NCI-H1436 treated with DMSO at 0.1 percent for 48 hours (cell line): ENCODE results near the gene CLDN24.
"Not testable (repeated sequence)": the region's sequence is repeated elsewhere in the genome, so short reads cannot be mapped to it uniquely, and the experiment has no call there.

ENCODE experiments used
- DNase-seq: peaks from one replicate; lab custom pipeline; 2025; lab: John Stamatoyannopoulos, UW

The CLDN24 gene

DNA sequence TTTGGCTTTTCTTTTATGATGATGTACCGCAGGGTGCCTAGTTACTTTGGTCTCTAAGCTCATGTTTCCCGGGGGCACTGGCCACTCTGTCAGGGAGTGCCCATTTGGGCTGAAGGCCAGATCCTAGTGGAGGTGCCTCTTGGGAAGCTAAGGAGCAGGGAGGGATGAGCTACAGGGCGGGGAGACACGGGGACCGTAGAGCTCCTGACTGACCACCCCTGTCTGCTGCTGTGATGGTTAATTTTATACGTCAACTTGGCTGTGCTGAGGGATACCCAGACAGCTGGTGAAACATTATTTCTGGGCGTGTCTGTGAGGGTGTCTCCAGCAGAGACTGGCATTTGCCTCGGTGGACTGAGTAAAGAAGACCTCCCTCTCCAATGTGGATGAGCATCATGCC lies 24.9 kb upstream of the CLDN24 start:
- DNase-seq: no peak

DNA sequence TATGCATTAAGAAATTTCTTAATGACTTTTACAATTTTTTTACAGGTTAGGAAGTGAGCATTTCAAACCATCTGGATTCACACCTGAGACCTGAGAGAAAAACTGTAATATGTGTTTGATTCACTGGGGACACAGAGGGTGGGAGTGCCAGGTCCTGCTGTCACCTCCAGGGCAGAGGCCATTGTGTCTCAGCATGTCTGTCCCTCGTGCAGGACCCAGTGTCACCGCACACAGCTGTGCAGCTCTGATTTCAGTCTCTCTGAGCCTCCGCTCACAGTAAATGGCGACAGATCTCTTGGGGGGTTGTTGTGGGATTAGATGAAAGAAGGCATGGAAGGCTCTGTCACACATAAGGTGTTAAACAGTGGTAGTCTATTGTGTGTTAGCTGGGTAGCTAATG lies 23.0 kb upstream of the CLDN24 start:
- no peak for DNase-seq

DNA sequence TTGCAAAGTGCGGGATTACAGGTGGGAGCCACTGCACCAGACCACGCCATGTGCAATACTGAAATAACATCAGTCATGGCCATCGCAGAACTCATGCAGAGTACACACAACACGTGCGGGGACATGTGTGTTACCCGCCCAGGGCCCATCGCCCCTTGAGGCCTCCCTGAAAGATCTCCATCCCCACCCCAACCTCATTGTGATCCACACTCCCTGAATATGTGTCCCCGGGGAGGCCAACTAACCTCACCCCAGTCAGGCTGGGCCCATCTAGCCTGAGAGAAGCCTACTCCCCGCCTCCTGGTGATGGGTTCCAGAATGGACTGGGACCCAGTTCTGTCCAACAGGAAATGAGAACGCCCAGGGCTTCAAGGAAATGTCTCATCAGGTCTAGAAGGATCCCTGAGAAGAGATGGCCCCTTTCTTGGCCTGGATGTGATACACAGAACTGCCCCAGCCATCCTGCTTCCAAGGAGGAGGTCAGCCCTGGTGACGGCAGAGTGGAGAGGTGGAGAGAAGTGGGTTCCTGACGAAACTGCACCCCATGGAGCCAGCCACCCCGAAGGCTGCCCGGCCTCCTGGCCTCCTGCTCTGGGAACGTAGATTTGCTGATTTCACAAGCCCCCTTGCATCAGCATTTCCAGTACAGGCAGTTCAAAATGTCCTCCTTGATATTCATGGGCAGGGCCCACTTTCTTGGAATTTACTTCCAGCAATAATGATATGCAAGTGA lies 22.5 kb upstream of the CLDN24 start:
- no peak for DNase-seq

DNA sequence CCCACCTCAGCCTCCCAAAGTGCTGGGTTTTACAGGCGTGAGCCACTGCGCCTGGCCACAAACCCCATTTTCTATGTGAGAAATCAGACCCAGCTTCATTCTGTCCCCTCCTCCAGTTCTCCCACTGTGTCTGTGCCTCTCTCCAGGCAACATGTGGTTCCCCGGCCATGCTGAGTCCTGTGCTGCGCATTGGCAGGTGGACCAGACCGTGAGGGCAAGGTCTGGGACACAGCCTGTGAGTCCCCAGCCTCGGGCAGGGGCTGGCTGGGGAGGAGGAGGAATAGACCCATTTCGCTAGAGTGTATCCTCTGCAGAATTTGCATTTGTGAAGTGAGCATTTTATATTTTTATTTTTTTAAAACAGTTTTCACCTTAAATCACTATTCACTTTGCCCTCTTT lies 21.5 kb upstream of the CLDN24 start:
- no peak for DNase-seq

DNA sequence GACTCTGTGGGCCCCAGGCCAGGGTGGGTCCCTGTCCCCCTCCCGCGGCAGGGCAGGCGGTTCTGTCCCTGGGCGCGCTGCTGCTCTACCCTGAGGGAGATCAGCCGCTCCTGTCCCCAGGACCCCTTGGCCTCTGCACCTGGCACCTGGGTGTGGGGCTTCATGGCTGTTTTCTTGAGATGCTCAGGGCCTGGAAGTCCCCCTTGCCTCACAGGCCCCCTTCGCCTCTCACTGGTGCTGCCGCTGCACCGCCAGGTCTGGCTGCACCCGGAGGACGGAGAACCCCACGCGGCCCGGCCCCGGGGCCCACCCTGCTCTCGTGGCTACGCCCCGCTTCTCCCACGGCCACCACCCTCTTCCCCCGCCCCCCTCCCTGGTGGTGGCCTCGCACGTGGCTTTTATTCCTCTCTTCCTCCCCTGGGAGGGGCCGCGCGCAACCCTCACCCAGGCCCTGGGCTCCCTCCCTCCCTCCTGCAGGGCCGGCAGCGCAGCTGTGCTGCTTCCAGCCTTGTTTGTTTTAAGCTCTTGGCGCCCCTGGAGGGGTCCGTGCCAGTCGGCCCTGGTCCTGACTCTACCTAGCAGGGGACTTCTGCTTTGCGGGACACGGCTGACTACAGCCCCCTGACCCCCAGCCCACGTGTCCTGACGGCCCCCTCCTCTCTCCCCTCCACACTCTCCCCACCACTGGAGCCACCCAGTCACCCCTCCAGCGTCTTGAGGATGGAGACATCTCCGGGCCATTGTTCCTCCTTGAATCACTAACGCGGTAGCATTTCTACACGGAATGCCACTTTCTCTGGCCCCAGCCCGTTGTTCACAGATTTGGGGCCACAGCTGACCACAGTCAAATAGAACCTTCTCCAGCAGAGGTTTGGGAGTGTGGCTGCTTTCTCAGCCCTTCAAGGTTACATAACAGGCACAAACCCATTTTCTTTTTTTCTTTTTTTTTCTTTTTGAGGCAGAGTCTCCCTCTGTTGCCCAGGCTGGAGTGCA lies 20.6 kb upstream of the CLDN24 start:
- no peak for DNase-seq

DNA sequence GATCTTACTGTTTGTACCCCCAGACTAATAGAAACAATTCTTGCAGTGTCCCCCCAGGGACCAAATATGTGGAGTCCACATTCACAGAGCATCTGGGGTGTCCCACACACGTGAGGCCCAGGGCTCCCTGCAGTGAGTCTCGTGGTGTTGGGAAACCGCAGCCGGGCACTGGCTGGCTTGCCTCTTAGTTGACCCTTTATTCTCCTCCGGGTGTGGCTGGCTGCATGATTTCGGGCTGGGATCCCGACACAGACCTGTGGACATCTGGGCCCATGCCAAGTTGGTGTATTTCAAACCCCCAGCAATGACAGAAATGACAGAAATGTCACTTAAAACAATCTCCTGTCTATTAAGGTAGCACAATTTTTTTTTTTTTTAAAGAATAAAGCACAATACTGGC lies 15.6 kb upstream of the CLDN24 start:
- DNase-seq: no peak

DNA sequence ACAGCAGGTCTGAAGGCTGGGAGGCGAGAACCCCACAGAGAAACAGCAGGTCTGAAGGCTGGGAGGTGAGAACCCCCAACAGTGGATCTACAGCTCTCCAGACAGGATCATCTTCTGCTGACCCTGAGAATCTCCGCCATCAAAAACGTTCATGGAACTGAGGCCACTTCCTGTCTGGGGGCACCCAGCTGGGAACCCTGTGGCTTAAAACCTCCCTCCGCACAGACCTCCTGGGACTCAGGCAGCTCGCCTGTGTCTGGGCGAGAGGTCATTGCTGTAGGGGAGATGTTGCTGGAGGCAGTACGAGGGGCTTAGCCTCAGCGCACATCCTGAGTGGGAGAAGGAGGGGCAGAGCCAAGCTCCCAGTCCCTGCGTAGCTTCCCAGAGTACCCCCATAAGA lies 15.1 kb upstream of the CLDN24 start:
- no peak for DNase-seq

DNA sequence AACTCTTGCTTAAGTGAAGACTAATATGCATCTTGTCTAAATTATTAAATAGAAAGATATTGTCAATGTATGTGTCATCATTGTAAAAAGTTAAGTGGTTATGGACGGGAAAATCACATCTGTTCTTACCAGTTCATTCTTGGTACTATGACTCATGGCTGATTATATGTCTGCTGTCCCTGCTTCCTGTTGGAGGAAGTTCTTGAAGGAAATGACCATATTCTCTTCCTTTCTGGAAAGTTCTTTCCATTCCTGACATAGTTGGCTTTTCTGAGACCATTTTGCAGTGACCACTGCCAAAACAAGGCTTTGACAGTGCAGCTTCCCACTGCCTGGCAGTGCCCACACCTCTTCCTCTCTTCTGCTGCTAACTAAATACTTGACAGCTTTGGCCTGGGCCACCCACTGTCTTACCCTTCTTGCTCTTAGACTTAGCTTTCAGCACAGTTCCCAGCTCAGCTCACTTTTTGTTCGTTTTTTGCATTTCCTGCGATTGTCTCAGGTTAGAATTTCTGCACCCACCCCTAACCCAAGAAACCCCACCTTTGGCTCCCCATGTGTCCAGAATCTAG lies 13.2 kb upstream of the CLDN24 start:
- no peak for DNase-seq

DNA sequence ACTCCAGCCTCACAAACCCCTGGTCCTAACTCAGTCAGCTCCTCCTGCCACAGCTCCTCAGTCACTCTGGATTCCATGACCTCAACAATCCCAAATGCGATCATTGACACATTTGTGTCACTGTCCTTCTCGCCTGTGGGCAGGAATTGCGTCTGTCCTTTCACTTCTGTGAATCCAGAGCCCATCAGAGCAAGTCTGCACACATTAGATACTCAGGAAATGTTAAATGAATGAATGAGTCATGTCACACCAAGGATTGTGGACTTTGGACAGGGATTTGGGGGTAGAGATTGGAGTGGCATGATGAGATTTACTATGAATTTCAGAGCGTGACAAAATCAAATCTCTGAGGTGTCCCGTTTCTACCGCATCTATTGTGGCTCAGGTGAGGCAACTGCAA lies 11.8 kb upstream of the CLDN24 start:
- DNase-seq: no peak

DNA sequence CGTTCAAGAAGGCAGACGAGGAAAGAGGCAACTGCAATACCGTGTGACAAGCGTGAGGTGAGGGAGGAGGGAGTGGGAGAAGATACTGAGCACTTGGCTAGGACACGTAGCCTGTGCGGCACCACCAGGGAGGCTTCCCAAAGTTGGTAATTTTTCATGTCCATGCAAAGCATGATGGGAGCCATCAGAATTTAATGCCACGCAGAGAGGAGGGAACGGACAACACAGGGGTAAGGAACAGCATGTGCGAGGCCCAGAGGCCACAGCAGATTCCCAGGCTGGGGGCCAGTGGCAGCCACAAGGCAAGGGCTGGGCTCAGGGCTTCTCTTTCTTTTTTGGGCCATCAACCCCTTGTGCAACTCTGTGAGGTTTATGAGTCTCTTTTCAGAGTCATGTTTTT lies 11.0 kb upstream of the CLDN24 start:
- DNase-seq: no peak

DNA sequence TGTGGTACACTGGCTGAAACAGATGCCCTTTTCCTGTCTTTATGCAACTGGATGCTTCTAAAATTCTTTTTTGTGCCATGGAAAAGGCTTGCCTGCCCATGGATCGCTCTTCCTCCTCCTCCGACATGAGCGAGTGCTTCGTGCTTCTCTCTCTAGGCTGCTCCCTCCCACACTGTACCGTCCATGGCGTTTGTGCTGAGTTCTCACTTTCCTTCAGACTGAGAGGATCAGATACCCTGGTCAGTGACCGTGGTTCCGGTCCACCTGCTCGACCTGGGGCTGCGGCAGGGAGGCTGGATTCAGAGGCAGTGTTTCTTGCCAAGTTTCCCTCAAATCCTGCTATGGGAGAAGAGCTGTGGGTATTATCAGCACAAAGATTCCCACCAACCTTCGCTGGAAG lies 10.2 kb upstream of the CLDN24 start:
- no peak for DNase-seq

DNA sequence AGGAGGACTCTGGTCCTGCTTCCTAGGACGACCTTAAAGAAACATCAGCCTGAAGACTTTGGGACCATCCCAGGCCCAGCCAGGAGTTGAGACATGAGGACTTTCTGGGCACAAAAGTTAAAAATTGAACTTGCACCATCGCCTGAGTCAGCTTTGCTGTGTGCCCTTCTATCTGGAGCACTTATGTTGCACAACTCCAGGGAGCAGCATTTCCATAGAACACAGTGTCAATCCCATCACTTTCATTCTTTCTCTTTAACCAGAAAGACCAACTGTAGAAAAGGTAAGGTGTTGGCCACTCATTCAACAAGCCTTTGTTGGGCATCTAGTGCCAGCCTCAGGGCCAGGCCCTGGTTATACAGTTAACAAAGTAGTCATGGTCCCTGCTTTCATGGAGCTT lies 8.6 kb upstream of the CLDN24 start:
- DNase-seq: no peak

DNA sequence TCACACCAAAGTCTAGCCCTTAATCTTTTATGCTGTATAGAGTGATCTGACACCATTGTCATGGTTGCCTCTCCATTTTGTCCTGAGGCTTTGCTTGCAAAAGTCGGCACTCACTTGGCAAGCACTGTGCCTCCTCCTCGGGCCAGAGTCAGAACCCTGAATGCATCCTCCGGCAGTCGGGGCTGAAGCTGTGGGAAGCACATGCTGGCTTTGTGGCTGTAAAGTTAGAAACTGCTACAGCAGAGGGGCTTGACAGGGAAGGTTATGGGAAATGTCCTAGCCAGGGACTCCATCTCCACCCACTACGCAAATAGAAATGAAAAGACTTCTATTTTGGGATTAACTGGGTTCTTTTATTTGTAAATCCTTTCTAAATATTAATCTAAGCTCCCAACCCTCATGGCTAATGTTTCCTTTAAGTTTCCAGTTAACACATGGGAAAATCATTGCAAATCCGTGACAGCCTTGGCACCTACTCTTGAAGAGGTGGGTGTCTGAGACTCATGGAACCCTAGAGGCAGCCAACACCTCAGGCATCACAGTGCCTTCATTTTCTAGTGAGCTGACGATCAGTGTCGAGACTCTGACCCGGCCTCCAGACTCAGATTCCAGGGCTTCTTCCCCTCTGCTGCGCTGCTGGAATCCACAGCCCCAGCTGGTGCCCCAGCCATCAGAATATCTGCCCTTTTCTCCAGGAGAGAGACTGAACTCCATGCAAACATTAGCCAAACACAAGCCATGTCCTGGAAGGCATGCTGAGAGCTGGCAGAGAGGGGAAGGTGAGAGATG lies 7.9 kb upstream of the CLDN24 start:
- no peak for DNase-seq

DNA sequence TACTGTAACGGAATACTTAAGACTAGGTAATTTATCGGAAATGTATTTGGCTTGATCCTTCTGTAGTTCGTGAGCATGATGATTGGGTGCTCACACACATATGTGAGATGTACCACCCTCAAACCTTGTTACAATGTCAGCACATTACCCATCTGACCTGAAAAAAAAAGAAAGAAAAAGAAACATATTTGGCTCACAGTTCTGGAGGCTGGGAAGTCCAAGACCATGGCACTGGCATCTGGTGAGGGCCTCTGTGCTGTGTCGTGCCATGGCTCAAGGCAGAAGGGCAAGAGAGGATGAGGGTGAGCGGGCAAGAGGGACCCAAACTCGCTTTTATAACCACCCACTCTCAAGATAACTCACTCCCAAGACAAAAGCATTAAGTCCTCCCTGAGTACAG lies 7.0 kb upstream of the CLDN24 start:
- DNase-seq: no peak

DNA sequence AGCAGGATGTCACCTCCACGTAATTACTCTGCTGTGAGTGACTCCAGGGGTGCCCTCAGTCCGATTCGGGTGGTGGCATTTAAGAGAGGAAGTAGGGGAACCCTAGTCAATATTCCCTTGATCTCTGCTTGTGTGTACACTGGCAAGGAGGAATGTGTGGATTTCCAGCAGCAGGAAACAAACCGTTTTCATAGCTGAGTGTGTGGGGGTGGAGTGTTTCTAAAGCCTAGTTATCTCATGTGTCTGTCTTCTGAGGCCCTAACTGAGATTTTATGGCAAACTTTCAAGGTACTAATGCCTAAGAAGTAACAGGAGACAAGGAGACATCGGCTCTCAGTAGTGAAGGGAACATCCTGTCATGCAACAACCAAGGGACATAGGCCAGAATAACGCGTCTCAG lies 6.6 kb upstream of the CLDN24 start:
- no peak for DNase-seq

DNA sequence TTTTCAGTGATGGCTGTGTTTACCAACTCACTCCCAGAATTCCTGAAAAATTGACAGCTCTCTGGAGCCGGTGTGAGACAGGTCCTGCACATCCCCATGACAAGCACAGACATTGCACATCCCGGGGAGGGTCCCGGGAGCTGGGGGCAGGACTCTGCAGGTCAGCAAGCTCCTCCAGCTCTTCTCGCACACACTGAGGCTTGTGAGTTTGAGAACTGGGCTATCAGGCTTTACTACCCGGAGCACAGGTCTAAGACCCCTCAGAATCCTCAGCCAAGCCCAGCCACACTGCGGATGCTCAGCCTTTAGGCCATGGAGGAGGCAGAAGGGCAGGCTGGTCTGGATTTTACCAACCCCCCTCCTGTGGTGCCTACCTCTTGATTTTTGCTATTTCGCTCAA lies 5.6 kb upstream of the CLDN24 start:
- no peak for DNase-seq

DNA sequence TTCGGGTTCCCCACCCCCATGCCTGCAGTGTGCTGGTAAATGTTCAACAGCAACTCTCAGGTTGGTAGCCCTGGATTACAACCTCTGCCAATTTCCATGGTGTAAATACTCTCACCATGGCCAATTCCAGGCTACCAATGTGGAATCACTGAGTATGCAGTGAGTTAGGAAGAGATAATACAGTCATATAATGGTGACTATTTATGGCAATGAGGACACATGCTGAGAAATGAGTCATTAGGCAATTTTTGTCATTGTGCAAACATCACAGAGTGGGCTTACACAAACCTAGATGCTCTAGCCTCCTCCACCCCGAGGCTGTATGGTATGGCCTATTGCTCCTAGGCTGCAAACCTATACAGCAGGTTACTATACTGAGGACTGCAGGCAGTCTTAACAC lies 4.6 kb upstream of the CLDN24 start:
- DNase-seq: no peak

DNA sequence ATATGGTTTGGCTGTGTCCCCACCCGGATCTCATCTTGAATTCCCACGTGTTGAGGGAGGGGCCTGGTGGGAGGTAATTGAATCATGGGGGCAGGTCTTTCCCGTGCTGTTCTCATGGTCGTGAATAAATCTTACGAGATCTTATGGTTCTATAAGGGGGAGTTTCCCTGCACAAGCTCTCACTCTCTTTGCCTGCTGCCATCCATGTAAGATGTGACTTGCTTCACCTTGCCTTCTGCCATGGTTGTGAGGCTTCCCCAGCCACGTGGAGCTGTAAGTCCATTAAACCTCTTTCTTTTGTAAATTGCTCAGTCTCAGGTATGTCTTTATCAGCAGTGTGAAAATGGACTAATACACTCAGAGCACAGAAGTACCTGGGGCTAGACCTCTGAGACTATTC lies 4.2 kb upstream of the CLDN24 start:
- not testable (repeated sequence) for DNase-seq

DNA sequence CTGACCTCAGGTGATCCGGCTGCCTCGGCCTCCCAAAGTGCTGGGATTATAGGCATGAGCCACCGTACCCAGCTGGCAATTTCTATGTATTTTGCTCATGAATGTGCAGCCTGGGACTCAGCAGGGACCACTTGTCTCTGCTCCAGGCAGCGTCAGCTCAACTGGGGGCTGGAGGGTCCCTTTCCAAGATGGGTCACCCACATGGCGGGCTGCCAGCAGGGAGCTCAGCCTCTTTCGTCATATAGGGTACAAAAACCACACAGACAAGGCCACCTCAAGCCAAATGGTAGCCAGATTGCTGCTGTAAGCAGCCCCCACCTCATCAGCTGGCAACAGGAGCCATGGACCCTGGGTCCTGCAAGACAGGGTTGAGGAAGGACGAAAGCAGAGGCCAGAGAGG lies 2.4 kb upstream of the CLDN24 start:
- no peak for DNase-seq

DNA sequence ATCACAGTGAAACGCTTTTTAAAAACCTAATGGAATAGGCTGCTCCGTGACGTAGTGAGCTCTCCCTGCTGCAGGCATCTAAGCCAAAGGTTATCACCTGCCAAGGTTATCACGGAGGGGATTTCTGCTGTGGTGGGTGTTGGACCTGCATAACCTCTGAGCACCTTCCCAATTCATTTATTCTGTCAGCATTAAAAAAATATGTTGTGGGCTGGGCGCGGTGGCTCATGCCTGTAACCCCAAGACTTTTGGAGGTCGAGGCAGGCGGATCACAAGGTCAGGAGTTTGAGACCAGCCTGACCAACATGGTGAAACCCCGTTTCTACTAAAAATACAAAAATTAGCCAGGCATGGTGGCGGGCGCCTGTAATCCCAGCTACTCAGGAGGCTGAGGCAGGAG lies 1.8 kb upstream of the CLDN24 start:
- not testable (repeated sequence) for DNase-seq

DNA sequence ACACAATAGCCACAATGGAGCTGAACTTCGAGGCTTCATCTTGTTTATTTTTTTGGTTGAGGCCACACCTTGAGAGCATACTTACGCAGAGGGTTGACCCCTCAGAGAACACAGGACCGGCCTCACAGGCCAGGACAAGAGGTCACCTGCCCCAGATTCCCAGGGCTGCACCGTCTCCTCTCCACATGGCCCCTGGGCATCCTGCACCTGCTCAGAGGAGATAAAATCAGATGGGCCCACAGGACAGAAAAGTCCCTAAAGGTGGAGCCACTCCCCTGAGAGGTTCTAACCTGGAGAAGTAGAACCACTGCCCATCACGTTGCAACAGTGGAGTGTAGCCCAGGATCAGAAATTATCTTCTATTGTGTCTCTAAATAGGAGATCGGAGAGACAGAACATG lies 1.1 kb upstream of the CLDN24 start:
- no peak for DNase-seq

DNA sequence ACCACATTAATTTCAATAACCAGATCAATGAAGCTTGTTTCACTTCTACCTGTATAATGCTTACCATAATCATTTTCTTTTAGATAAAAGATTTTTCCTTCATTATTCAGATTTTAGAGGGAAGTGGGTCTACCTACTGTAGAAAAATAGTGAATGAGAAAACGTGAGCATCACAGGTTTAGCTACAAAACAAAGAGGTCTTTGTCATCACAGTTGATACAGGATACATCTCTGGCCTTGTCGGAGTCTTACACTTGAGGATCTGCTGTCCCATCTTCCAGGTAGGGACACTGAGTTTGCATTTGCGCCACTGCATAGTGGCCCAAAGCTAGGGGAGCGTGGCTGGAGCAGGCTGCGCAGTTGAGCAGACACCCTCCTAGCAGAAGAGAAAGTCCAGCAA lies 710 bp downstream of the CLDN24 start:
- no peak for DNase-seq
